GM18519 (cell line): Measurements from ENCODE around the gene DAB2.

Experiments
- ATAC-seq: cut with Tn5 transposase; IDR thresholded peaks from one replicate; pipeline ENCODE4 v1.9.1; 2021; ENCODE audit warnings: mild to moderate bottlenecking, moderate library complexity; ENCODE audit not compliant: unreplicated experiment, low FRiP score

DAB2 gene

DNA sequence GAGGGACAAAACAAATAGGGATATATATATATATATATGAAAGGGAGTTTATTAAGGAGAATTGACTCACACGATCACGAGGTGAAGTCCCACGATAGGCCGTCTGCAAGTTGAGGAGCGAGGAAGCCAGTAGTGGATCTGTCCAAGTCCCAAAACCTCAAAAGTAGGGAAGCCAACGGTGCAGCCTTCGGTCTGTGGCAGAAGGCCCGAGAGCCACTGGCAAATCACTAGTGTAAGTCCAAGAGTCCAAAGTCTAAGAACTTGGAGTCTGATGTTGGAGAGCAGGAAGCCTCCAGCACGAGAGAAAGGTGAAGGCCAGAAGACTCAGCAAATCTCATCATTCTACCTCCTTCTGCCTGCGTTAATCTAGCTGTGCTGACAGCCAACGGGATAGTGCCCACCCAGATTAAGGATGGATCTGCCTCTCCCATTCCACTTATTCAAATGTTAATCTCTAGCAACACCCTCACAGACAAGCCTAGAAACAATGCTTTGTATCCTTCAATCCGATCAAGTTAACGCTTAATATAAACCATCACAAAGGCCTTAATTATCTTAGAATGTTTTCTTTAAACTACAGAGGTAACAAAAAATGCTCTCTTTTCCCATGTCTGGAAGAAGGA lies 23.8 kb upstream of the DAB2 start:
- no peak for ATAC-seq

- no peak for ATAC-seq
Observed at GRCh38 chr5:39447968-39448367, 23.2 kb upstream of the DAB2 start.

- ATAC-seq: no peak
Observed at GRCh38 chr5:39447059-39447458, 22.3 kb upstream of the DAB2 start.

DNA sequence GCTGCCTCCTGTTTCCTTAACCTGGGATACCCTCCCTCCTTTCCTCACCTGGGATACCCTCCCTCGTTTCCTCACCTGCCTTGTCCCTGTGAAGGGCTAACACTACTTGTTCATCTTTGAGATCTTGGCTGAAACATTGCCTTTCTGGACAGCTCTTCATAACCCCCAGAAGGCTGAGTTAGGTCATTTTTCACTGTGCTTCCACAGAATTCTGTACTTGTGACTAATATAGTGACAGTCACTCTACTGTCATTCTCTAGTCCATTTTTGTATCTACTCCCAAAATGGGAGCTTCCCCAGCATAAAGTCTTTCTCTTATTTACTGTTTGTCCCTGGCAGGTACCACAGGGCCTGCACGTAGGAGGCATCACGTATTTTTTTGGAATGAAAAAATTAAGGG lies 21.5 kb upstream of the DAB2 start:
- ATAC-seq: no peak

DNA sequence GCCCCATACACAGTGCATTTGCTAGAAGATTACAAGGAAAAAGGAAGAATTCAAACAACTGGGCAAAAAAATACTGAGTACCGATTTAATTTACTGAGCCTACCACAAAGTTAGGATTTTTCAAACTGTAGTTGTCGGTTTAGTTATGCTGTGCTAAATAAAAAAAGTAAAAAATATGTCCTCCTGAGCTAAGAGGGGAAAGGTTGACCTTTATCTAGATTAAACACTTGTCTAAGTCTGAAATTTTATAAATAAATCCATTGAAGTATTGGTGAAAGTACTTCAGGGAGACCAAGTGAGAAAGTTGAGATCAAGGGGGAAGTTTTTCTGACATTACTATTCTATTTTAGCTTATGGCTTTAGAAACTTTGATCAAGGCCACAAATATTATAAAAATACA lies 19.1 kb upstream of the DAB2 start:
- no peak for ATAC-seq

GRCh38 chr5:39442991-39443390 lies 18.2 kb upstream of the DAB2 start:
- no peak for ATAC-seq

DNA sequence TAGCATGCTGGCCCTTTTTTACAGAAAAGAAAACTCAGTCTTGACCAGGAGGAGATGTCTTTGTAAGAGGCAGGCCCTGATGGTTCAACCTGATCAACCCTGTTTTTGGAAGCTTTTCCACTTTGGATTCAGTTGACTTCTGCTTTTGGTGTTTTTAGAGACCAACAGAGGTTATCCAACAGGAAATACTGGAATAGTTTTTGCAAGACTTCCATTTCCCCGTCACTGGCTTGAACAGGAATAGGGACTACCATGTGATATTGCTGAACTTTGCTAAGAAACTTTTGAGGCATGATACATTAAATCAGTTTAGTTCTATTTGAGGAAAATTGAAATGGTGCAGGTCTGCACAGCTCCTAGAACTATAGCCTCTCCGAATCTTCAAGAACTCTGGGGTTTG lies 17.1 kb upstream of the DAB2 start:
- no peak for ATAC-seq

DNA sequence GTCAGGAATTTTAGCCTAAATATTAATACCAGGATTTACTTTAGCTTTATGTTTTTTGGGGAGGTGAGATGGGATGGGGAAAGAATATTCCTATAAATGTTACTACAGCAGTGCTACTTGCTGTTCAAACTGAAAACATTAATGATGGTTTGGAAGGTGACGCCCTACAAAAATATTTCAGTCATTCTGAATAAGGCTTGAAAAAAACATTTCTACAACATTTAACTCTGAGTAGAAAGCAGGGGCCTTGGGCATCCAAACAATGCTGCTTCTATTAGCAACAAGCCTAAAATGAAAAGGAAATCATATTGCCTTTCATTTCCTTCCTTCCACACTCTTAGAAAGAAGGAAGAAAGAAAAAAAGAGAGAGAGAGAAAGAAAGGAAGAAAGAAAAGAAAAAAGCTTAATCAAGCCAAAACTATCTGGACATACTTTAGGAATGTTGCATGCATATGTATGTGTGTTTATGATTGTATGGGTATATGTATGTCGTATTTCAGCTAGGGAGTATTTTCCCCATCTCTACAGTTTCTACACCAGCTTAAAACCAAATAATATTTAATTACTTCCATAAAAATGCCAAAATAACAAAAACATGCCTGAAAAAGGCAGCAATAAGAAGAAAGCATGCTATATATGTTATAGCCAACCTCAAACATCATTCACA lies 16.3 kb upstream of the DAB2 start:
- ATAC-seq: no peak

DNA sequence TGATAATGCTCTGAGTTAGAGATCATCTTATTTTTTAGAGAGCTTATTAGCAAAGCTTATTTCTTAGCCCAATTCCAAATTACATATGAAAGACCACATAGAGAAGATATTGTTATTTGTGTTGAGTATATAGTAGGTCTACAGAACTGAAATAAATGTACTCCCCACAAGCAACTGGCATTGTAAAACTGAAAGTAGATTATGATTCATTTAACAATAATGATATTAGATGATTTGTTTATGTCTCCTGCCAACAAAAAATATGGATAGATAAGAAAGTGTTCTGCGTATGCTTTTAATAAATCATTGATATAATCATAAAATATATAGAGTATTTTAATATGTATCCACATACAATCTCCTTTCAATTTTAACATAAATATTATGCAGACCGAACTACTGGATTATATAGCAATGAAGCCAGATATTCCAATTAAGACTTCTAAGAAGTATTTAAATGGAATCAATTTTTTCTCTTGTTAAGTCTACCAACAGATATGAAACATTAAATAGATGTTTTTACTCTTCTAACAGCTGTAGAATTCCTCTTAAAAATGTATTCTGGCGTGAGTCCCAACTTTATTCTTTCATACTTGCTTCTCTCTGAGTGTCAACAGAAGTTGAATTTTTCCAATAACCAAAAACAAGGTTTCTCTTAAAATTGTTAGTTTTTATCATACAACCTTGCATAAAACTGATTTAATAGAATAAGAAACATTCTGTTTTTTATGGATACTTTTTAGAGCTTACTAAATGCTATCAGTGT lies 15.6 kb upstream of the DAB2 start:
- ATAC-seq: no peak

DNA sequence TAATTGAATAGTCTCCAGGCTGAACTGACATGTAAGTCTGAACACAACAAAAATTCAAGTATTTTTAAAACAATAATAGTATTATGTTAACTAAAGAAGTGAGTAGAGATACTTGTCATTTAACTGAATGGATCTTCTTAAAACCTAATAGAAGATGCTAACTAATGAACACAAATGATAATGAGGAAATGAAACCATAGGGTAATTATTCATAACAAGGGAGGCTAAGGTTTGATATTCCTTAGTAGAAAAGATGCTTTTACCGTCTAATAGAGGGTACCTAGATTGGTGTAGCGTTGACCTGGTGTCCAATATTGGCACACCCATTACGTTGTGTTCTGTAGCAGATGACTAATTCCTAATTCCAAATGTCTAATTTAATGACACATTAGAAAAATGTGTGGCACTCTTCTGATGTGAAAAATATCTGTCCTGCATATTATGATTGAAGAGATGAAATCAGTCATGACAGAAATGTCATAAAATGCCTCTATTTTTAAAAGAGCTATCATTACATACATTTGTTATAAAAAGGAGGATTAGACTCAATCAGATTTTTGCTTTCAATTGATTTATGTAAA lies 14.9 kb upstream of the DAB2 start:
- no peak for ATAC-seq

GRCh38 chr5:39437467-39437866 lies 12.7 kb upstream of the DAB2 start:
- ATAC-seq: no peak

GRCh38 chr5:39433848-39434247 lies 9.1 kb upstream of the DAB2 start:
- no peak for ATAC-seq

- ATAC-seq: no peak
Observed at GRCh38 chr5:39432696-39433530, 8.1 kb upstream of the DAB2 start.

DNA sequence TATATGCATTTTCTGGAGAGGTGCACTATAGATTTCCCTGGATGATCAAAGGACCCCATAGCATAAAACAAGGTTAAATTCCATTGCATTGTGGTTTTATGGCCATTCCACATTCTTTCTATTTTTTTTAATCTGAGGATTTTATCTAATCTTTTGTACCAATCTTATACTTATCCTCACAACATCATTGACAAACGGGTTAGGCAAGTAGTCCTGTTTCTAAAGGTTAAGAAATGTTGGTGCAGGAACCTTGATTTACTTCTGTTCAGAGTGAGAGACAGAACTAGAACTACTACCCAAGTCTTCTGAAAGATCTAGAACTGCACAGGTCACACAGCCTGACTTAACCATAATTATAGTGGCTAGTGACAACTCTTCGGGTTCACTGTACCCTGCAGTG lies 5.7 kb upstream of the DAB2 start:
- ATAC-seq: no peak

DNA sequence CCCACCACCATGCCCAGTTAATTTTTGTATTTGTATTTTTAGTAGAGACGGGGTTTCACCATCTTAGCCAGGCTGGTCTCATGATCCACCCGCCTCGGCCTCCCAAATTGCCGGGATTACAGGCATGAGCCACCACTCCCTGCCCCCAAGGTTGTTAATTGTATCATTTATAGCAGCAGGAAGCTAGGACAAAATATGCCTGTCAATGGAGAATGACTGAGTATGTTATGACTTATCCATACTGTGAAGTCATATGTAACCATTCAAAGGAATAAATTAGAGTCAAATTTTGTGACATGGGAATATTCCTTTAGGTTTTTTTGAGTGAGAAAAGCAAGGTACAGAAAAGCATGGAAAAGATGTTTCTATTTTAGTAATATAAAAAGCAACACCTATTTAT lies 3.9 kb upstream of the DAB2 start:
- ATAC-seq: no peak

DNA sequence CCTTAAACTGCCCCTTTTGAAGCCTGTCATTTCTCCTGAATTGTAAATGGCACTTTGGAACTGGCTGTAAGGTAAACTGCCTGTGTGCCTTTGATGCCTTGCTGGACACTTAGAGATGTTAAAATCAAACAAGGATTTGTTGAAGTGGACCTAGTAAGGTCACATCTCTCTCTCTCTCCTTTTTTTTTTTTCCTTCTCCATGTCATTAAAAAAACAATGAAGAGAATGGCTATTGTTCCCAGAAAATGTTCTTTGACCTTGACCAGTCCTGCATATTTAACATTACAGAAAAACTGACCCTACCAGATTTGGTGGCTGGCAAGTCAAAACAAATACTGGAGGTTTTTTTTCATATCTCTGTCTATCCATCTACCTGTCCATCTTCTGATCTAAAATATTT lies 2.9 kb upstream of the DAB2 start:
- no peak for ATAC-seq

- no peak for ATAC-seq
Observed at GRCh38 chr5:39427229-39427628, 2.4 kb upstream of the DAB2 start.

DNA sequence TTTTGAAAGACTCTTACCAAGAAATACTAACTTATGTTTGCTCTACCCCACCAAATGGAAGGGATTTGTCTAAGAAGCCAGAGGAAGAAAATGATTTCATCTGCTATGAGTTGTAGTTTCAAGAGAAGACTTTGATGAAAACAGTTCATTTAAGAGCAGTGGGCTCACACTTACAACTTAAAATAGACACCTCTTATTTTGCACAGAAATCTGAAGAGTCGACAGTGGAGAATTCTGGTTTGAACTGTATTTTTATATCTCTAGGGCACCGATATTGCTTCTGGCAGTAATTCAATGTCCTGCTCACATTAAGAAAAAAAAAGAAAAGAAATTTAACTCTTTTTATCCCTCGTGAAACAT lies 1.9 kb upstream of the DAB2 start:
- no peak for ATAC-seq

DNA sequence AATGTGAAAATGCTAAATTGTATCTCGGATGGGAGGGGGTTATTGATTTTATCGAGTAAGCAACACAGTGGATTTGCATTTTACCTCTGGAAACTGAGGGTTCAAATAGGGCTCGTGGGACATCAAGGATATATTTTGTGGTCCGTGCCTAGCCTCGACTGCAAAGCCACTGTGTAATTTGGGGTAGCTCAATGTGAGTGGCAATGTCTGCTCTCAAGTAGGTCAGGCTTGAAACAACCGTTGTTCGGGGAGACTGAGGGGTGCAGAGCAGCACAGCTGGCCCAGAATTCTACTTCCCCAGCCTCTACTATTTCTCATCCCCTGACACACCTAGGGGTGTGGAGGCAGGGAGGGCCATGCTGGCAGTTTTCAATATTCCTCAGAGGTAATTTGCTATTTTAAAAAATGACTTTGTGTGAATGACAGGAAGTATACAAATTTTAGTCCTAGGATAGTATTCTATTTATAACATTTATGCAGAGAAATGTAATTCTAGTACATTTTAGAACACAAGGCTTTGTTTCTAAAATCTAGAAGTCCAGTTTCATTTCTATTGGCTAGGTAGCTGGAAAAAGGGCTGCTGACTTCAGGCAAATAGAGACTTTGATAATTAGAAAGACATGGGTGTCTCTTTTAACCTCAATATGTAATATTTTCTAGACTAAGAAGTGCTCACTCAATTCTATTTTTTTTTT lies 1.4 kb upstream of the DAB2 start:
- no peak for ATAC-seq

GRCh38 chr5:39423331-39423751 lies 1.4 kb downstream of the DAB2 start:
- no peak for ATAC-seq
